NCI-H2081 (cell line): ENCODE results near the gene BRD2.

Experiments
- DNase-seq, 2 experiments: peaks; one replicate each; lab custom pipeline; 2025; lab: John Stamatoyannopoulos, UW

BRD2 gene

GRCh38 chr6:33029328-33030184, 61.2 kb downstream of the BRD2 start:
- DNase-seq: no peak

GRCh38 chr6:33030245-33030644, 61.9 kb downstream of the BRD2 start:
- no peak for DNase-seq
